Hematopoietic multipotent progenitor cell treated with erythropoietin and hydrocortisone succinate and interleukin-3 and kit ligand, for 4 days (in vitro differentiated cells): ENCODE measurements around the gene NDUFV3.
"Not testable (repeated sequence)": the region's sequence is repeated elsewhere in the genome, so short reads cannot be mapped to it uniquely, and the experiment has no call there.

Experiments
- DNase-seq: peaks from one replicate; pipeline ENCODE4 v3.0.0-alpha.2; 2015

The NDUFV3 gene

GRCh38 chr21:42900446-42900845, 7.3 kb downstream of the NDUFV3 start:
- DNase-seq = peak; percentile 36

- DNase-seq = no peak
These were observed 10.7 kb downstream of the NDUFV3 start for GRCh38 chr21:42903817-42904216.

- DNase-seq = no peak
These were observed 12.1 kb downstream of the NDUFV3 start for GRCh38 chr21:42905195-42905594.

GRCh38 chr21:42906233-42906632, 13.1 kb downstream of the NDUFV3 start:
- no peak for DNase-seq

- not testable (repeated sequence) for DNase-seq
These were observed 15.4 kb downstream of the NDUFV3 start for GRCh38 chr21:42908484-42908883.

- DNase-seq = not testable (repeated sequence)
These were observed 18.8 kb downstream of the NDUFV3 start for GRCh38 chr21:42911920-42912319.

- DNase-seq = no peak
These were observed 20.4 kb downstream of the NDUFV3 start for GRCh38 chr21:42913476-42913875.

- no peak for DNase-seq
These were observed 25.2 kb downstream of the NDUFV3 start for GRCh38 chr21:42918291-42918690.

GRCh38 chr21:42921927-42922326, 28.8 kb downstream of the NDUFV3 start:
- DNase-seq = peak; percentile 87

GRCh38 chr21:42922918-42923317, 29.8 kb downstream of the NDUFV3 start:
- DNase-seq = no peak

GRCh38 chr21:42923553-42924432, 30.7 kb downstream of the NDUFV3 start:
- DNase-seq = peak; percentile 99

- no peak for DNase-seq
These were observed 31.3 kb downstream of the NDUFV3 start for GRCh38 chr21:42924433-42924751.

GRCh38 chr21:42925114-42925926, 32.2 kb downstream of the NDUFV3 start, which contains the start of gene ERVH48-1:
TSS of gene ERVH48-1 (minus strand) at chr21:42925630. CDS start at chr21:42919006, 6,624 bp downstream.
- DNase-seq = peak; percentile 42

GRCh38 chr21:42927474-42928200, 34.5 kb downstream of the NDUFV3 start:
- not testable (repeated sequence) for DNase-seq

- peak; percentile 19 for DNase-seq
These were observed 36.9 kb downstream of the NDUFV3 start for GRCh38 chr21:42929969-42930368.

- no peak for DNase-seq
These were observed 38.6 kb downstream of the NDUFV3 start for GRCh38 chr21:42931560-42932235.

- not testable (repeated sequence) for DNase-seq
These were observed 39.4 kb downstream of the NDUFV3 start for GRCh38 chr21:42932378-42933136.

- DNase-seq = not testable (repeated sequence)
These were observed 40.2 kb downstream of the NDUFV3 start for GRCh38 chr21:42933137-42933970.

GRCh38 chr21:42933973-42934372, 40.9 kb downstream of the NDUFV3 start:
- DNase-seq = not testable (repeated sequence)

GRCh38 chr21:42936360-42936759, 43.3 kb downstream of the NDUFV3 start:
- DNase-seq = not testable (repeated sequence)
